ENCODE measurements around the gene WFDC2. TPM values are rescaled to one million over a fixed set of nuclear protein-coding genes. Genes with fewer than 3 reads are reported as not detected.

The WFDC2 gene
- 57.8 to 61.9 TPM (median 61.3 TPM) in 3 replicates for total RNA-seq

- no peak for TF ChIP-seq CTCF (IDR thresholded peaks at IDR 0.05; ENCODE audit: unreplicated experiment)
- Mint-ChIP-seq H3K36me3 (peaks cover 14% of the 10 kb centered on the region), H3K9me3 (peaks cover 4% of the 10 kb centered on the region), H3K27me3 (ENCODE audit: low read depth) (peaks cover 24% of the 10 kb centered on the region), H3K27ac (peak within 1 kb of the TSS; percentile 48), H3K4me1 (peaks cover 18% of the 10 kb centered on the region), H3K4me3 (peak within 1 kb of the TSS; percentile 77)
- DNase-seq (ENCODE audit: low spot score in 2 of 2, unreplicated experiment in 2 of 2), result peak; percentile 28 to 53
Measured at GRCh38 chr20:45469336-45470261, at the start of gene WFDC2. WFDC2 (plus strand) TSS chr20:45469753; CDS start chr20:45469782, 29 bp downstream.

- DNase-seq (ENCODE audit: low spot score in 2 of 2, unreplicated experiment in 2 of 2), result no peak
- no peak for TF ChIP-seq CTCF (IDR thresholded peaks at IDR 0.05; ENCODE audit: unreplicated experiment)
- Mint-ChIP-seq H3K4me3 (no peak overlapping the region), H3K9me3 (no peaks in the 10 kb centered on the region), H3K4me1 (peaks cover 16% of the 10 kb centered on the region), H3K36me3 (peaks cover 10% of the 10 kb centered on the region), H3K27me3 (ENCODE audit: low read depth) (no peaks in the 10 kb centered on the region), H3K27ac (no peak overlapping the region)
Measured at GRCh38 chr20:45420125-45420524, 49.4 kb upstream of the WFDC2 start.

GRCh38 chr20:45423700-45424099, 45.9 kb upstream of the WFDC2 start:
- Mint-ChIP-seq H3K4me3 (no peak overlapping the region), H3K36me3 (peaks cover 13% of the 10 kb centered on the region), H3K27me3 (ENCODE audit: low read depth) (no peaks in the 10 kb centered on the region), H3K4me1 (no peaks in the 10 kb centered on the region), H3K9me3 (no peaks in the 10 kb centered on the region), H3K27ac (no peak overlapping the region)
- no peak for TF ChIP-seq CTCF (IDR thresholded peaks at IDR 0.05; ENCODE audit: unreplicated experiment)
- DNase-seq (ENCODE audit: low spot score in 2 of 2, unreplicated experiment in 2 of 2), result no peak

GRCh38 chr20:45425561-45425960, 44.0 kb upstream of the WFDC2 start:
- Mint-ChIP-seq H3K36me3 (peaks cover 7% of the 10 kb centered on the region), H3K9me3 (no peaks in the 10 kb centered on the region), H3K27me3 (ENCODE audit: low read depth) (no peaks in the 10 kb centered on the region), H3K4me1 (no peaks in the 10 kb centered on the region), H3K27ac (no peak overlapping the region), H3K4me3 (no peak overlapping the region)
- DNase-seq (ENCODE audit: low spot score in 2 of 2, unreplicated experiment in 2 of 2), result no peak
- no peak for TF ChIP-seq CTCF (IDR thresholded peaks at IDR 0.05; ENCODE audit: unreplicated experiment)

GRCh38 chr20:45426320-45427016, 43.1 kb upstream of the WFDC2 start:
- H3K36me3 Mint-ChIP-seq, result peaks cover 3% of the 10 kb centered on the region
- no peak for DNase-seq (ENCODE audit: low spot score in 2 of 2, unreplicated experiment in 2 of 2)
- H3K27ac Mint-ChIP-seq, result no peak overlapping the region
- no peak for TF ChIP-seq CTCF (IDR thresholded peaks at IDR 0.05; ENCODE audit: unreplicated experiment)
- H3K27me3 Mint-ChIP-seq (ENCODE audit: low read depth), result no peaks in the 10 kb centered on the region
- H3K9me3 Mint-ChIP-seq, result no peaks in the 10 kb centered on the region
- no peaks in the 10 kb centered on the region for H3K4me1 Mint-ChIP-seq
- no peak overlapping the region for H3K4me3 Mint-ChIP-seq

All from mesothelial cell of epicardium (in vitro differentiated cells).